Spinal cord (tissue), 10 donors: ENCODE data around the gene SOX10. TPM values are rescaled to one million over a fixed set of nuclear protein-coding genes. Genes with fewer than 3 reads are reported as not detected.
"Not testable (repeated sequence)": the region's sequence is repeated elsewhere in the genome, so short reads cannot be mapped to it uniquely, and the experiment has no call there.

Source experiments
- DNase-seq, 6 donors: peaks; one replicate each; pipeline versions ENCODE4 v3.0.0 to v3.0.0-alpha.2; 2013 to 2015; ENCODE audit warnings: low spot score in 6 of 6, low read depth in 4 of 6
- H3K27ac ChIP-seq: one replicate; pipeline ENCODE4 v1.5.1; 2013; ENCODE audit warnings: low read depth, low read length, control low read depth
- H3K27me3 ChIP-seq: one replicate; pipeline ENCODE4 v1.6.1; 2013; ENCODE audit warnings: low read length; ENCODE audit not compliant: control insufficient read depth, insufficient read depth
- H3K36me3 ChIP-seq: one replicate; pipeline ENCODE4 v1.6.1; 2013; ENCODE audit warnings: low read length; ENCODE audit not compliant: control insufficient read depth, insufficient read depth
- H3K4me1 ChIP-seq: one replicate; pipeline ENCODE4 v1.6.1; 2013; ENCODE audit warnings: low read length; ENCODE audit not compliant: control insufficient read depth, insufficient read depth
- H3K4me3 ChIP-seq: one replicate; pipeline ENCODE4 v1.5.1; 2013; ENCODE audit warnings: low read depth, low read length, control low read depth
- H3K9me3 ChIP-seq: one replicate; pipeline ENCODE4 v1.6.1; 2013; ENCODE audit warnings: low read length; ENCODE audit not compliant: control insufficient read depth, insufficient read depth
- WGBS: methylation state at CpG from one replicate; pipeline ENCODE4 v1.1.5; 2013; ENCODE audit warnings: missing lambda C conversion rate; ENCODE audit not compliant: insufficient coverage; 5-methylcytosine and 5-hydroxymethylcytosine counted together
- polyA plus RNA-seq, 2 donors: library from polyadenylated mRNA; unstranded; fragments of 120-200 nt; gene quantifications; one replicate each; pipeline ENCODE4 v1.2.1, GENCODE V29; 2013; ENCODE audit not compliant: insufficient read length in 2 of 2
- total RNA-seq, 2 donors: library from RNA; depleted of rRNA in 1 of 2; stranded (reverse); fragments of 120-200 nt in 1 of 2; fragments of >200 nt in 1 of 2; gene quantifications; one replicate each; pipeline versions ENCODE4 v1.2.3 to v1.2.4, GENCODE V29; 2013 to 2014
- donor health status: healthy.

Gene SOX10
- total and polyA plus RNA-seq, 4 donors, result 28.8 to 304 (median 152) TPM

GRCh38 chr22:37981282-37982011 is 2.9 kb downstream of the SOX10 start:
- peak overlapping the region; percentile 64 for H3K4me3 ChIP-seq
- no peaks in the 10 kb centered on the region for H3K27me3 ChIP-seq
- H3K9me3 ChIP-seq, result no peaks in the 10 kb centered on the region
- WGBS, result 89% methylated on average over 5 of the region's 6 CpGs
- H3K36me3 ChIP-seq, result peaks cover 84% of the 10 kb centered on the region
- H3K27ac ChIP-seq, result peak overlapping the region; percentile 89
- DNase-seq, result no peak
- H3K4me1 ChIP-seq, result peaks cover 35% of the 10 kb centered on the region

- peak overlapping the region; percentile 89 for H3K27ac ChIP-seq
- WGBS, result 57% methylated on average over 8 of the region's 8 CpGs
- H3K27me3 ChIP-seq, result no peaks in the 10 kb centered on the region
These were observed 4.6 kb downstream of the SOX10 start for GRCh38 chr22:37979782-37980181.

GRCh38 chr22:37976547-37976946 is 7.8 kb downstream of the SOX10 start:
- H3K27me3 ChIP-seq, result no peaks in the 10 kb centered on the region
- no peak for DNase-seq
- peaks cover 62% of the 10 kb centered on the region for H3K4me1 ChIP-seq
- peak overlapping the region; percentile 21 for H3K4me3 ChIP-seq
- no peaks in the 10 kb centered on the region for H3K9me3 ChIP-seq
- 82% methylated on average over 4 of the region's 4 CpGs for WGBS
- H3K36me3 ChIP-seq, result peaks cover 80% of the 10 kb centered on the region
- H3K27ac ChIP-seq, result peak overlapping the region; percentile 26

More at GRCh38 chr22:37979782-37980181, 4.6 kb downstream of the SOX10 start:
- no peak for DNase-seq
- Histone ChIP-seq H3K36me3 (peaks cover 81% of the 10 kb centered on the region), H3K4me3 (peak overlapping the region; percentile 64), H3K9me3 (no peaks in the 10 kb centered on the region), H3K4me1 (peaks cover 36% of the 10 kb centered on the region)

- not testable (repeated sequence) for H3K9me3 ChIP-seq, H3K27me3 ChIP-seq, DNase-seq
- Histone ChIP-seq H3K27ac (peak overlapping the region; percentile 26), H3K4me3 (peak overlapping the region; percentile 21), H3K36me3 (peaks cover 78% of the 10 kb centered on the region), H3K4me1 (peaks cover 66% of the 10 kb centered on the region)
- 84% methylated on average over 6 of the region's 8 CpGs for WGBS
These were observed 8.3 kb downstream of the SOX10 start for GRCh38 chr22:37976022-37976421.

- Histone ChIP-seq H3K36me3 (peaks cover 72% of the 10 kb centered on the region), H3K9me3 (no peaks in the 10 kb centered on the region), H3K4me1 (peaks cover 66% of the 10 kb centered on the region), H3K4me3 (no peak overlapping the region), H3K27me3 (no peaks in the 10 kb centered on the region), H3K27ac (peak overlapping the region; percentile 64)
- DNase-seq, result no peak
- 89% methylated on average over 2 of the region's 2 CpGs for WGBS
These were observed 9.2 kb downstream of the SOX10 start for GRCh38 chr22:37975153-37975552.

GRCh38 chr22:37973271-37974170 is 10.8 kb downstream of the SOX10 start:
- Histone ChIP-seq H3K4me3 (no peak overlapping the region), H3K4me1 (peaks cover 76% of the 10 kb centered on the region), H3K27ac (peak overlapping the region; percentile 71), H3K9me3 (no peaks in the 10 kb centered on the region), H3K36me3 (peaks cover 64% of the 10 kb centered on the region), H3K27me3 (no peaks in the 10 kb centered on the region)
- 92% methylated on average over 28 of the region's 33 CpGs for WGBS
- DNase-seq, result no peak

- Histone ChIP-seq H3K27me3 (no peaks in the 10 kb centered on the region), H3K4me1 (peaks cover 76% of the 10 kb centered on the region), H3K36me3 (peaks cover 65% of the 10 kb centered on the region), H3K9me3 (no peaks in the 10 kb centered on the region), H3K27ac (peak overlapping the region; percentile 71), H3K4me3 (no peak overlapping the region)
- WGBS, result 18% methylated on average over 1 of the region's 3 CpGs
- peak in 2 of 6 donors; percentile 74 to 75 for DNase-seq
These were observed 11.8 kb downstream of the SOX10 start for GRCh38 chr22:37972527-37972926.

GRCh38 chr22:37971475-37972434 is 12.6 kb downstream of the SOX10 start:
- peaks cover 79% of the 10 kb centered on the region for H3K4me1 ChIP-seq
- H3K36me3 ChIP-seq, result peaks cover 65% of the 10 kb centered on the region
- no peaks in the 10 kb centered on the region for H3K27me3 ChIP-seq
- DNase-seq, result peak in 2 of 6 donors; percentile 33 to 57
- no peak overlapping the region for H3K4me3 ChIP-seq
- H3K9me3 ChIP-seq, result no peaks in the 10 kb centered on the region
- 39% methylated on average over 4 of the region's 7 CpGs for WGBS
- peak overlapping the region; percentile 71 for H3K27ac ChIP-seq

- Histone ChIP-seq H3K36me3 (peaks cover 67% of the 10 kb centered on the region), H3K4me1 (peaks cover 77% of the 10 kb centered on the region)
- no peak for DNase-seq
These were observed 13.5 kb downstream of the SOX10 start for GRCh38 chr22:37970864-37971263.

More at GRCh38 chr22:37970864-37971263, 13.5 kb downstream of the SOX10 start:
- Histone ChIP-seq H3K27me3 (no peaks in the 10 kb centered on the region), H3K27ac (no peak overlapping the region), H3K9me3 (no peaks in the 10 kb centered on the region), H3K4me3 (no peak overlapping the region)
- 96% methylated on average over 4 of the region's 4 CpGs for whole genome bisulfite sequencing
